ENCODE data around the gene CYP27B1.

Gene CYP27B1

DNA sequence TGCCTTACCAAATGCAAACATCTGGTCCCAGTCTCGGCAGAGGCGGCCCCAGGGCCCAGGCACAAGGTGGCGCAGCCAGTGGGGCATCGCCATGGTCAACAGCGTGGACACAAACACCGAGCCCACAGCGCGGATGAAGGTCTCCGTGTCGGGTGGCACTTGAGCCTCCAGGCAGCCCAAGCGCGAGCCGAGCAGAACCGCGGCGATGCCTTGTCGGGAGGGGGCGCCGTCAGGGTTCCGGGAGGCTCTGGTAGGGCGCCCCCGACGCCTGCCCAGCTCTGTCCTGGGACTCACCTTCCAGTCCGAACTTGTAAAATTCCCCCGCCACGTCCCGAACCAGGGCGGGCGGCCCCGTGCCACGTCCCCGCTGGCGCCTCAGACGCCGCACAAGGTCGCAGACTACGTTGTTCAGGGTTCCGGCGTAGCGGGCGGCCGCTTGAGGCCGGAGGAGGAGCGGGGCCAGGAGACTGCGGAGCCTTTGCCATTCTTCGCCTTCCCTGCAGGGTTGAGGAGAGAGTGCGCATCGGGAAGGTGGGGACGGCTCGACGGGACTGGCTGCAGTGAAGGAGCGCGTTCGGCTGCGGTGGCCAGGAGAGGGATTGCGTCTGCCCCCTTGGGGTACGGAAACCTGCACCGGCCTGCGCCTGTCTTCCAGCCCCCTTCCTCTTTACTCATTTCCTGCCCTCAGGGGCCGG is 1.7 kb downstream of the CYP27B1 start:
- peak overlapping the region; percentile 73 for H3K4me2 ChIP-seq
- peaks cover 6% of the 10 kb centered on the region for H3K4me1 ChIP-seq (ENCODE audit: low read depth, poor library complexity, severe bottlenecking)
- no peaks in the 10 kb centered on the region for H3K79me2 ChIP-seq (ENCODE audit: insufficient read depth, low read depth)
- peak overlapping the region; percentile 55 for H3K9ac ChIP-seq
- no peaks in the 10 kb centered on the region for H4K20me1 ChIP-seq (ENCODE audit: insufficient read depth)
- TF ChIP-seq, protein P1, sequence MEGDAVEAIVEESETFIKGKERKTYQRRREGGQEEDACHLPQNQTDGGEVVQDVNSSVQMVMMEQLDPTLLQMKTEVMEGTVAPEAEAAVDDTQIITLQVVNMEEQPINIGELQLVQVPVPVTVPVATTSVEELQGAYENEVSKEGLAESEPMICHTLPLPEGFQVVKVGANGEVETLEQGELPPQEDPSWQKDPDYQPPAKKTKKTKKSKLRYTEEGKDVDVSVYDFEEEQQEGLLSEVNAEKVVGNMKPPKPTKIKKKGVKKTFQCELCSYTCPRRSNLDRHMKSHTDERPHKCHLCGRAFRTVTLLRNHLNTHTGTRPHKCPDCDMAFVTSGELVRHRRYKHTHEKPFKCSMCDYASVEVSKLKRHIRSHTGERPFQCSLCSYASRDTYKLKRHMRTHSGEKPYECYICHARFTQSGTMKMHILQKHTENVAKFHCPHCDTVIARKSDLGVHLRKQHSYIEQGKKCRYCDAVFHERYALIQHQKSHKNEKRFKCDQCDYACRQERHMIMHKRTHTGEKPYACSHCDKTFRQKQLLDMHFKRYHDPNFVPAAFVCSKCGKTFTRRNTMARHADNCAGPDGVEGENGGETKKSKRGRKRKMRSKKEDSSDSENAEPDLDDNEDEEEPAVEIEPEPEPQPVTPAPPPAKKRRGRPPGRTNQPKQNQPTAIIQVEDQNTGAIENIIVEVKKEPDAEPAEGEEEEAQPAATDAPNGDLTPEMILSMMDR (conservative IDR thresholded peaks at IDR 0.05; ENCODE audit: low read depth, low read length) = peak; percentile 59
- no peaks in the 10 kb centered on the region for H3K36me3 ChIP-seq (ENCODE audit: insufficient read depth)
- 0 out of 2 replicates have a peak overlapping the region, but pooled peaks have one; percentile 4 for H3K27ac ChIP-seq
- no peak overlapping the region for H3K4me3 ChIP-seq (IDR thresholded peaks at IDR 0.05; ENCODE audit: insufficient read depth, low read depth, low read length)
- peak overlapping the region; percentile 83 for H2AFZ ChIP-seq (ENCODE audit: low read depth)
- peaks cover 18% of the 10 kb centered on the region for H3K27me3 ChIP-seq (ENCODE audit: insufficient read depth, low read depth)

DNA sequence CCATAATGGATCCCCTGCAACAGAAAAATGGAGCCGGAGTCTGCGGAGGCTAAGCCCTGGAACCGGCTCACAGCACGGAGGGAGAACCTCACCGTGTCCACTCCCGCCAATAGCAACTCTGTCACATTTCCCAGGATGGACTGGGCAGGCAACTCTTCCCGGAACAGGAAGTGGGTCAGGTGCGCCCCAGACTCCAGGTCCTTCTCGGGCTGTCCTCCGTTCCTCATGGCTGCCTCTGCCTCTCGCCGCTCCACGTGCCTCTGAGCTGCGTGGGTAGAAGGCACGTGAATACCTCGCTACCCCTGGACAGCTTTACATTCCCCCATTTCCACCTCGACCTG is 2.2 kb downstream of the CYP27B1 start:
- peak overlapping the region; percentile 83 for H2AFZ ChIP-seq (ENCODE audit: low read depth)
- H4K20me1 ChIP-seq (ENCODE audit: insufficient read depth) = no peaks in the 10 kb centered on the region
- H3K79me2 ChIP-seq (ENCODE audit: insufficient read depth, low read depth) = no peaks in the 10 kb centered on the region
- no peaks in the 10 kb centered on the region for H3K36me3 ChIP-seq (ENCODE audit: insufficient read depth)
- H3K9ac ChIP-seq = peak overlapping the region; percentile 55
- peak overlapping the region; percentile 73 for H3K4me2 ChIP-seq
- no peak overlapping the region for H3K4me3 ChIP-seq (IDR thresholded peaks at IDR 0.05; ENCODE audit: insufficient read depth, low read depth, low read length)
- peaks cover 18% of the 10 kb centered on the region for H3K27me3 ChIP-seq (ENCODE audit: insufficient read depth, low read depth)
- no peak overlapping the region for H3K27ac ChIP-seq
- peaks cover 6% of the 10 kb centered on the region for H3K4me1 ChIP-seq (ENCODE audit: low read depth, poor library complexity, severe bottlenecking)
- TF ChIP-seq, protein P1 (conservative IDR thresholded peaks at IDR 0.05; ENCODE audit: low read depth, low read length) = no peak

DNA sequence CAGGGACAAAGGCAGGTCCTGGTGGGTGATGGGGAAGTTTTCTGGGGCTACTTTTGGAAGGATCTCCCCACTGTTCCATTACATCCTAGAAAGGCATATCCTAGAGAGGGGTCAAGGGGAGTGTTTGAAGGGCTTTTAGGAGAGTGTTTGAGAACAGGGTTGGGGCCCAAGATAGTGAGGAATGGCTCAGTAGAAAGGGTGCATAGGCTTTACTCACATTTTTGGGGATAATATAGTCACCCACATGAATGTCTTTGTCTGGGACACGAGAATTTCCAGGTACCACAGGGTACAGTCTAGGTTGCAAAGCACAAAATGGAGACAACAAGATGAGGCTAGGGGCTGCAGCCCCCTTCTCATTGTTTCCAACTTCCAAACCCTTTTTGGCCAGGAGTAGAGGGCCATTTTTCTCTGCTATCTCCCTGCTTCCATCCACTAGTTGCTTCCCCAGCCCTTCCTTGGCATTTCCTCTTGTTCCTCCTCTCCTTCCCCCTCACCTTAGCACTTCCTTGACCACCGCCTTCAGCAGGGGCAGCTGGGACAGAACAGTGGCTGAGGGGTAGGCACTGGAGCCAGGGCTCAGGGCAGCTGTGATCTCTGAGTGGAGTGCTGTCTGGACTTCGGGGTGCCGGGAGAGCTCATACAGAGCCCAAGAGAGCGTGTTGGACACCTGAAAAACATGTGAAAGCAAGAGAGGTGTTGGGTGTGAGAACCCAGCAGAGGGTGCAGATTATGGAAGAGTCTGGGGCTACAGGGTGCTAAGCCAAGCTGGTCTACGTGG is 2.8 kb downstream of the CYP27B1 start:
- peak overlapping the region; percentile 73 for H3K4me2 ChIP-seq
- peak overlapping the region; percentile 83; the same call in 1 of the 2 replicates for H2AFZ ChIP-seq (ENCODE audit: low read depth)
- H3K27ac ChIP-seq = no peak overlapping the region
- no peaks in the 10 kb centered on the region for H3K79me2 ChIP-seq (ENCODE audit: insufficient read depth, low read depth)
- H3K4me1 ChIP-seq (ENCODE audit: low read depth, poor library complexity, severe bottlenecking) = peaks cover 6% of the 10 kb centered on the region
- TF ChIP-seq, protein P1 (conservative IDR thresholded peaks at IDR 0.05; ENCODE audit: low read depth, low read length) = no peak
- no peaks in the 10 kb centered on the region for H4K20me1 ChIP-seq (ENCODE audit: insufficient read depth)
- no peaks in the 10 kb centered on the region for H3K36me3 ChIP-seq (ENCODE audit: insufficient read depth)
- no peak overlapping the region for H3K4me3 ChIP-seq (IDR thresholded peaks at IDR 0.05; ENCODE audit: insufficient read depth, low read depth, low read length)
- H3K9ac ChIP-seq = no peak overlapping the region
- H3K27me3 ChIP-seq (ENCODE audit: insufficient read depth, low read depth) = peaks cover 18% of the 10 kb centered on the region

DNA sequence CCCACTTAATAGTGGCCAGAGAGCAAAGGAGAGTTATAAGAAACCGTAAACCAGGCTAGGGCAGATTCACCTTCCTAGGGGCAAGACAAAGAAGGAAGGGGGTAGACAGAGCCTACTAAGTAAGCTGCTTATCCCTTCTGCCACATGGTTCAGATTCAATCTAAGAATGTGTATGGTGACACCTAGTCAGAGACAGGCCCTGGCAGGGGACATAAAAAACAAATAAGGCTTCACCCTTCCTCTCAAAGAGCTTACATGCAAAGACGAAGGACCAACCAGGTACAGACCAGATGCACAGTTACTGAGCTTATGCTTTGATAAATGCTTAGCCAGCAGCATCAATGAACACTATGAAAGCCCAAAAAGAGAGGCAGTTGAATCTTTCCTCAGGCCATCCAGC is 4.4 kb downstream of the CYP27B1 start:
- Histone ChIP-seq H4K20me1 (ENCODE audit: insufficient read depth) (no peaks in the 10 kb centered on the region), H3K36me3 (ENCODE audit: insufficient read depth) (no peaks in the 10 kb centered on the region), H3K27me3 (ENCODE audit: insufficient read depth, low read depth) (peaks cover 18% of the 10 kb centered on the region)

More for the DNA sequence above, 4.4 kb downstream of the CYP27B1 start:
- TF ChIP-seq, protein P1 (conservative IDR thresholded peaks at IDR 0.05; ENCODE audit: low read depth, low read length) = no peak
- no peaks in the 10 kb centered on the region for H3K79me2 ChIP-seq (ENCODE audit: insufficient read depth, low read depth)
- H3K4me1 ChIP-seq (ENCODE audit: low read depth, poor library complexity, severe bottlenecking) = peaks cover 6% of the 10 kb centered on the region
- H3K27ac ChIP-seq = no peak overlapping the region
- H3K4me2 ChIP-seq = no peak overlapping the region
- H3K9ac ChIP-seq = no peak overlapping the region
- no peak overlapping the region for H2AFZ ChIP-seq (ENCODE audit: low read depth)
- no peak overlapping the region for H3K4me3 ChIP-seq (IDR thresholded peaks at IDR 0.05; ENCODE audit: insufficient read depth, low read depth, low read length)
